H9 (cell line): ENCODE data around the gene SLC27A1. TPM values are rescaled to one million over a fixed set of nuclear protein-coding genes. Genes with fewer than 3 reads are reported as not detected.

Source experiments
- DNase-seq: peaks from one replicate; pipeline ENCODE4 v3.0.0-alpha.2; 2017
- H2AFZ ChIP-seq: one replicate; pipeline ENCODE4 v1.6.1; 2013; ENCODE audit warnings: mild to moderate bottlenecking, low read length, control low read depth, moderate library complexity
- H2AK5ac ChIP-seq: 2 replicates; pipeline ENCODE4 v1.6.1; 2013; ENCODE audit warnings: low read length, control low read depth, mixed read lengths; ENCODE audit not compliant: insufficient read length
- H2BK120ac ChIP-seq: one replicate; pipeline ENCODE4 v1.6.1; 2013; ENCODE audit warnings: low read depth, mild to moderate bottlenecking, low read length, control low read depth, inconsistent platforms; ENCODE audit not compliant: poor library complexity, severe bottlenecking
- H2BK12ac ChIP-seq: 2 replicates; pipeline ENCODE4 v1.6.1; 2013; ENCODE audit warnings: low read length, control low read depth, mixed read lengths, low read depth; ENCODE audit not compliant: insufficient read length
- H2BK15ac ChIP-seq: 2 replicates; pipeline ENCODE4 v1.6.1; 2013; ENCODE audit warnings: low read depth, low read length, control low read depth
- H2BK20ac ChIP-seq: one replicate; pipeline ENCODE4 v1.6.1; 2013; ENCODE audit warnings: low read depth, mild to moderate bottlenecking, low read length, control low read depth, inconsistent platforms; ENCODE audit not compliant: poor library complexity, severe bottlenecking
- H2BK5ac ChIP-seq: 2 replicates; pipeline ENCODE4 v1.6.1; 2013; ENCODE audit warnings: low read length, control low read depth, mixed read lengths; ENCODE audit not compliant: insufficient read length
- H3K14ac ChIP-seq: 2 replicates; pipeline ENCODE4 v1.6.1; 2013; ENCODE audit warnings: low read length, control low read depth; ENCODE audit not compliant: insufficient read depth
- H3K18ac ChIP-seq: 2 replicates; pipeline ENCODE4 v1.6.1; 2013; ENCODE audit warnings: low read depth, mild to moderate bottlenecking, mixed read lengths, low read length, control low read depth; ENCODE audit not compliant: insufficient read length
- H3K23ac ChIP-seq: 2 replicates; pipeline ENCODE4 v1.6.1; 2013; ENCODE audit warnings: low read length, control low read depth, mixed read lengths, low read depth; ENCODE audit not compliant: insufficient read length
- H3K23me2 ChIP-seq: 2 replicates; pipeline ENCODE4 v1.6.1; 2013; ENCODE audit warnings: low read depth, mild to moderate bottlenecking, mixed read lengths, low read length, control low read depth; ENCODE audit not compliant: insufficient read length, poor library complexity, severe bottlenecking
- H3K27ac ChIP-seq: 2 replicates; pipeline ENCODE4 v1.5.1; 2013; ENCODE audit warnings: low read length, control low read depth, mixed read lengths, low read depth; ENCODE audit not compliant: insufficient read length
- H3K27me3 ChIP-seq: 2 replicates; pipeline ENCODE4 v1.6.1; 2013; ENCODE audit warnings: low read length, control low read depth, inconsistent platforms; ENCODE audit not compliant: insufficient read depth
- H3K4ac ChIP-seq: 2 replicates; pipeline ENCODE4 v1.6.1; 2013; ENCODE audit warnings: low read depth, mild to moderate bottlenecking, control low read depth, inconsistent platforms, low read length, moderate library complexity
- H3K4me1 ChIP-seq: 2 replicates; pipeline ENCODE4 v1.6.1; 2013; ENCODE audit warnings: low read length, control low read depth, inconsistent platforms; ENCODE audit not compliant: insufficient read depth
- H3K4me2 ChIP-seq: 2 replicates; pipeline ENCODE4 v1.6.1; 2013; ENCODE audit warnings: low read length, control low read depth, mixed read lengths; ENCODE audit not compliant: insufficient read length, insufficient read depth
- H3K56ac ChIP-seq: 2 replicates; pipeline ENCODE4 v1.6.1; 2013; ENCODE audit warnings: low read depth, mild to moderate bottlenecking, mixed read lengths, low read length, control low read depth; ENCODE audit not compliant: insufficient read length
- H3K79me1 ChIP-seq: 2 replicates; pipeline ENCODE4 v1.6.1; 2013; ENCODE audit warnings: low read depth, mild to moderate bottlenecking, moderate library complexity, low read length, control low read depth, inconsistent platforms; ENCODE audit not compliant: insufficient read depth, poor library complexity, severe bottlenecking
- H3K79me2 ChIP-seq: 2 replicates; pipeline ENCODE4 v1.6.1; 2013; ENCODE audit warnings: low read length, control low read depth, inconsistent platforms; ENCODE audit not compliant: insufficient read depth
- H3K9ac ChIP-seq: 2 replicates; pipeline ENCODE4 v1.6.1; 2013; ENCODE audit warnings: low read length, control low read depth, mixed read lengths; ENCODE audit not compliant: insufficient read length; ENCODE audit errors: extremely low read depth
- H3K9me3 ChIP-seq: one replicate; pipeline ENCODE4 v1.6.1; 2013; ENCODE audit warnings: low read depth, low read length, inconsistent platforms; ENCODE audit not compliant: control insufficient read depth
- H3T11ph ChIP-seq: one replicate; pipeline ENCODE4 v1.6.1; 2013; ENCODE audit warnings: mild to moderate bottlenecking, low read length, control low read depth, inconsistent platforms
- H4K20me1 ChIP-seq: one replicate; pipeline ENCODE4 v1.6.1; 2013; ENCODE audit not compliant: control insufficient read depth, insufficient read length, insufficient read depth
- H4K5ac ChIP-seq: 2 replicates; pipeline ENCODE4 v1.6.1; 2013; ENCODE audit warnings: low read depth, mild to moderate bottlenecking, mixed read lengths, low read length, control low read depth; ENCODE audit not compliant: insufficient read length
- H4K8ac ChIP-seq: replicated peaks from 2 replicates; pipeline ENCODE4 v1.6.1; 2013; ENCODE audit warnings: low read length, control low read depth, mixed read lengths, low read depth; ENCODE audit not compliant: insufficient read length
- H4K91ac ChIP-seq: 2 replicates; pipeline ENCODE4 v1.6.1; 2013; ENCODE audit warnings: low read depth, mild to moderate bottlenecking, moderate library complexity, mixed read lengths, low read length, control low read depth; ENCODE audit not compliant: insufficient read length
- H3K27ac Mint-ChIP-seq, 3 experiments: 2 replicates in 2 of 3; 3 replicates in 1 of 3; pipeline ENCODE4 v1.8.0; 2020 to 2021; ENCODE audit warnings: mixed read lengths in 3 of 3, mild to moderate bottlenecking in 1 of 3, moderate library complexity in 1 of 3
- H3K27me3 Mint-ChIP-seq: 2 replicates; pipeline ENCODE4 v1.8.0; 2021; ENCODE audit warnings: low read depth, mild to moderate bottlenecking, moderate library complexity, mixed read lengths
- H3K36me3 Mint-ChIP-seq, 3 experiments: 2 replicates in 2 of 3; 3 replicates in 1 of 3; pipeline ENCODE4 v1.8.0; 2020 to 2021; ENCODE audit warnings: low read depth in 3 of 3, mixed read lengths in 3 of 3; ENCODE audit not compliant: insufficient read depth in 1 of 3
- H3K4me1 Mint-ChIP-seq, 2 experiments: 2 replicates each; pipeline ENCODE4 v1.8.0; 2020; ENCODE audit warnings: mixed read lengths in 2 of 2
- H3K4me3 Mint-ChIP-seq, 2 experiments: 2 replicates in 1 of 2; 3 replicates in 1 of 2; pipeline ENCODE4 v1.8.0; 2020 to 2021; ENCODE audit warnings: mild to moderate bottlenecking in 2 of 2, mixed read lengths in 2 of 2, moderate library complexity in 1 of 2
- H3K9me3 Mint-ChIP-seq, 2 experiments: 2 replicates in 1 of 2; 3 replicates in 1 of 2; pipeline ENCODE4 v1.8.0; 2020; ENCODE audit warnings: mild to moderate bottlenecking in 2 of 2, mixed read lengths in 2 of 2, moderate library complexity in 1 of 2
- WGBS: extraction: QIAGEN DNeasy Blood & Tissue Kit; methylation state at CpG from one replicate; pipeline ENCODE4 v1.1.7; 2013; ENCODE audit warnings: missing lambda C conversion rate, low lambda C conversion rate, mixed read lengths; ENCODE audit not compliant: insufficient read length; ENCODE audit errors: extremely low coverage; 5-methylcytosine and 5-hydroxymethylcytosine counted together
- long read RNA-seq: library from polyadenylated mRNA; unstranded; transcript quantifications from one replicate; pipeline ENCODE4 v2.0.0, GENCODE V29; 2020
- total RNA-seq: library from RNA; stranded (reverse); gene quantifications from 2 replicates; pipeline ENCODE4 v1.2.1, GENCODE V29; 2021
- TF ChIP-seq, protein P1 (sequence below): fragments of 200-600 bp; sonication (generic); conservative IDR thresholded peaks from 3 replicates; pipeline ENCODE4 v1.8.0; 2021; ENCODE audit warnings: antibody characterized with exemption, mild to moderate bottlenecking

SLC27A1 gene
- total RNA-seq, result 6.3 and 6.4 TPM in 2 replicates
- long read RNA-seq, transcript SLC27A1-201 (12 exons, 3,594 nt), result major isoform, 25 of 39 reads
- long read RNA-seq, partial matches to known transcripts, result 0 of 39 reads
- long read RNA-seq, other reads (novel, unspliced or antisense), result 14 of 39 reads

- no peak within 1 kb of the TSS for H2BK5ac ChIP-seq
- Mint-ChIP-seq H3K27me3 (peaks cover 41% of the 10 kb centered on the region), H3K27ac (peak within 1 kb of the TSS; percentile 97 to 99 (median 98)), H3K4me3 (peak within 1 kb of the TSS; percentile 87 to 95), H3K9me3 (no peaks in the 10 kb centered on the region; a peak in 2 of 5 replicates), H3K4me1 (peaks cover 19 to 28% of the 10 kb centered on the region in 2 experiments), H3K36me3 (no peaks in the 10 kb centered on the region; a peak in 1 of 7 replicates)
- TF ChIP-seq, protein P1, sequence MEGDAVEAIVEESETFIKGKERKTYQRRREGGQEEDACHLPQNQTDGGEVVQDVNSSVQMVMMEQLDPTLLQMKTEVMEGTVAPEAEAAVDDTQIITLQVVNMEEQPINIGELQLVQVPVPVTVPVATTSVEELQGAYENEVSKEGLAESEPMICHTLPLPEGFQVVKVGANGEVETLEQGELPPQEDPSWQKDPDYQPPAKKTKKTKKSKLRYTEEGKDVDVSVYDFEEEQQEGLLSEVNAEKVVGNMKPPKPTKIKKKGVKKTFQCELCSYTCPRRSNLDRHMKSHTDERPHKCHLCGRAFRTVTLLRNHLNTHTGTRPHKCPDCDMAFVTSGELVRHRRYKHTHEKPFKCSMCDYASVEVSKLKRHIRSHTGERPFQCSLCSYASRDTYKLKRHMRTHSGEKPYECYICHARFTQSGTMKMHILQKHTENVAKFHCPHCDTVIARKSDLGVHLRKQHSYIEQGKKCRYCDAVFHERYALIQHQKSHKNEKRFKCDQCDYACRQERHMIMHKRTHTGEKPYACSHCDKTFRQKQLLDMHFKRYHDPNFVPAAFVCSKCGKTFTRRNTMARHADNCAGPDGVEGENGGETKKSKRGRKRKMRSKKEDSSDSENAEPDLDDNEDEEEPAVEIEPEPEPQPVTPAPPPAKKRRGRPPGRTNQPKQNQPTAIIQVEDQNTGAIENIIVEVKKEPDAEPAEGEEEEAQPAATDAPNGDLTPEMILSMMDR, result no peak
- no peaks in the 10 kb centered on the region for H3K4me1 ChIP-seq
- H3K4me2 ChIP-seq, result peak within 1 kb of the TSS; percentile 75
- peaks cover 17% of the 10 kb centered on the region for H3K23me2 ChIP-seq
- H3K9me3 ChIP-seq, result no peaks in the 10 kb centered on the region
- no peak within 1 kb of the TSS for H3K56ac ChIP-seq
- no peak within 1 kb of the TSS for H3K23ac ChIP-seq
- H4K5ac ChIP-seq, result no peak within 1 kb of the TSS
- no peaks in the 10 kb centered on the region for H4K20me1 ChIP-seq
- H2BK12ac ChIP-seq, result no peak within 1 kb of the TSS
- H2BK15ac ChIP-seq, result no peak within 1 kb of the TSS; the same call in 1 of the 2 replicates
- H2BK120ac ChIP-seq, result no peak within 1 kb of the TSS
- peak within 1 kb of the TSS; percentile 90 for H2AFZ ChIP-seq
- no CpG with 5 or more reads among the region's 67 CpGs for WGBS
- peaks cover 5% of the 10 kb centered on the region; the same call in 1 of the 2 replicates for H3K27me3 ChIP-seq
- no peak within 1 kb of the TSS for H3K14ac ChIP-seq
- no peak within 1 kb of the TSS for H3K4ac ChIP-seq
- no peak within 1 kb of the TSS for H2AK5ac ChIP-seq
- DNase-seq, result peak; percentile 99
- no peaks in the 10 kb centered on the region for H3K79me2 ChIP-seq
- H4K8ac ChIP-seq, result no peak within 1 kb of the TSS
- peak within 1 kb of the TSS; percentile 42 for H3K9ac ChIP-seq
- H3T11ph ChIP-seq, result no peak within 1 kb of the TSS
- H3K18ac ChIP-seq, result no peak within 1 kb of the TSS
- no peak within 1 kb of the TSS for H4K91ac ChIP-seq
- H3K27ac ChIP-seq, result no peak within 1 kb of the TSS
- no peaks in the 10 kb centered on the region for H3K79me1 ChIP-seq
- H2BK20ac ChIP-seq, result no peak within 1 kb of the TSS
These were observed at the start of gene SLC27A1 for GRCh38 chr19:17470068-17470841. Gene SLC27A1, plus strand, starts transcription at chr19:17470524. Its CDS starts 17 bp downstream, at chr19:17470541.
